Keratinocyte (primary cell): ENCODE measurements around the gene SQSTM1. TPM values are rescaled to one million over a fixed set of nuclear protein-coding genes. Genes with fewer than 3 reads are reported as not detected.

Experiments used
- DNase-seq: peaks from one replicate; pipeline ENCODE4 v3.0.0-alpha.2; 2011; ENCODE audit warnings: low read depth, missing footprints, low spot score
- FAIRE-seq: peaks from 2 replicates; lab custom pipeline; 2011; peaks lifted over from hg19 to GRCh38; lab: Jason Lieb, UNC
- H2AFZ ChIP-seq: 2 replicates; pipeline ENCODE4 v1.6.0; 2012; ENCODE audit warnings: low read length, control low read depth, inconsistent platforms; ENCODE audit not compliant: control insufficient read depth
- H3K27ac ChIP-seq: 2 replicates; pipeline ENCODE4 v1.5.1; 2011; ENCODE audit warnings: low read length; ENCODE audit not compliant: control insufficient read depth, insufficient read depth
- H3K27me3 ChIP-seq: 3 replicates; pipeline ENCODE4 v1.6.0; 2011; ENCODE audit warnings: low read length; ENCODE audit not compliant: control insufficient read depth, insufficient read depth; ENCODE audit errors: extremely low read depth
- H3K36me3 ChIP-seq, 2 experiments: 2 replicates in 1 of 2; 3 replicates in 1 of 2; pipeline ENCODE4 v1.5.1; 2011; ENCODE audit warnings: low read length in 2 of 2, mild to moderate bottlenecking in 1 of 2; ENCODE audit not compliant: control insufficient read depth in 2 of 2, insufficient read depth in 2 of 2; ENCODE audit errors: extremely low read depth in 1 of 2
- H3K4me1 ChIP-seq: 3 replicates; pipeline ENCODE4 v1.5.1; 2011; ENCODE audit warnings: low read length; ENCODE audit not compliant: control insufficient read depth, insufficient read depth; ENCODE audit errors: extremely low read depth
- H3K4me2 ChIP-seq: 3 replicates; pipeline ENCODE4 v1.6.0; 2011; ENCODE audit warnings: low read depth, low read length; ENCODE audit not compliant: control insufficient read depth, insufficient read depth; ENCODE audit errors: extremely low read depth
- H3K4me3 ChIP-seq, 3 experiments: fragments of 200-600 bp in 1 of 3; sonication (generic) in 1 of 3; 2 replicates in 2 of 3; 3 replicates in 1 of 3; pipeline ENCODE4 v1.5.1; 2011 to 2016; ENCODE audit warnings: low read length in 3 of 3, mild to moderate bottlenecking in 3 of 3, control low read depth in 2 of 3, inconsistent platforms in 1 of 3, low read depth in 1 of 3, mixed read lengths in 1 of 3, mixed run types in 1 of 3, moderate library complexity in 1 of 3; ENCODE audit not compliant: control insufficient read depth in 2 of 3, insufficient read depth in 2 of 3; ENCODE audit errors: extremely low read depth in 1 of 3
- H3K79me2 ChIP-seq: 2 replicates; pipeline ENCODE4 v1.6.0; 2012; ENCODE audit warnings: low read length; ENCODE audit not compliant: control insufficient read depth, insufficient read depth
- H3K9ac ChIP-seq: 3 replicates; pipeline ENCODE4 v1.6.0; 2011; ENCODE audit warnings: low read length; ENCODE audit not compliant: control insufficient read depth, insufficient read depth; ENCODE audit errors: extremely low read depth
- H3K9me1 ChIP-seq: 3 replicates; pipeline ENCODE4 v1.6.0; 2011; ENCODE audit warnings: low read length; ENCODE audit not compliant: control insufficient read depth, insufficient read depth; ENCODE audit errors: extremely low read depth
- H3K9me3 ChIP-seq: 2 replicates; pipeline ENCODE4 v1.5.1; 2012; ENCODE audit warnings: low read depth, low read length; ENCODE audit not compliant: control insufficient read depth
- H4K20me1 ChIP-seq: 3 replicates; pipeline ENCODE4 v1.6.0; 2011; ENCODE audit warnings: low read length; ENCODE audit not compliant: control insufficient read depth, insufficient read depth; ENCODE audit errors: extremely low read depth
- CTCF ChIP-seq, 3 experiments: IDR thresholded peaks in 1 of 3; conservative IDR thresholded peaks in 1 of 3; optimal IDR thresholded peaks in 1 of 3; 2 replicates in 2 of 3; 3 replicates in 1 of 3; pipeline versions ENCODE3 to v1.5.1; 2011; ENCODE audit warnings: low read length in 3 of 3, mild to moderate bottlenecking in 3 of 3, moderate library complexity in 2 of 3, control low read depth in 1 of 3, inconsistent platforms in 1 of 3; ENCODE audit not compliant: insufficient read depth in 2 of 3; ENCODE audit errors: extremely low read depth in 1 of 3
- EZH2 ChIP-seq: IDR thresholded peaks from one replicate; pipeline ENCODE4 v1.6.1; 2012; ENCODE audit warnings: inconsistent platforms, mild to moderate bottlenecking, low read length, moderate library complexity
- dilution Hi-C: fragments of 300-500 bp; cut with MboI; formaldehyde crosslinking; loops from one replicate; pipeline ENCODE4 v1.7.0; 2020; ENCODE audit warnings: low sequenced_read_pairs; ENCODE audit not compliant: extremely low pct_ligation_motif_present
- polyA plus RNA-seq, 5 experiments: library from polyadenylated mRNA; depleted of rRNA in 3 of 5; stranded (reverse) in 3 of 5; stranded (forward) in 1 of 5; unstranded in 1 of 5; fragments of >200 nt; gene quantifications; 1 replicate in 1 of 5; 2 replicates in 3 of 5; 3 replicates in 1 of 5; pipeline versions ENCODE4 v1.2.1 to v1.2.3, GENCODE V29; 2011 to 2012; ENCODE audit warnings: missing spikeins in 2 of 5, low read depth in 1 of 5, low replicate concordance in 1 of 5

SQSTM1 gene
- polyA plus RNA-seq, 1 donor (not counting 4 experiments of a cell fraction or from before 2014, with no cell fraction given) = 75.7 TPM

GRCh38 chr5:179774442-179774841 is 46.3 kb upstream of the SQSTM1 start:
- no peak overlapping the region for H3K4me2 ChIP-seq
- H3K9me1 ChIP-seq = no peaks in the 10 kb centered on the region
- no peaks in the 10 kb centered on the region for H3K4me1 ChIP-seq
- dilution Hi-C loops = no loop called here
- DNase-seq (no peak), FAIRE-seq (no peak)
- H3K9ac ChIP-seq = no peak overlapping the region
- no peak overlapping the region for H3K27ac ChIP-seq
- no peaks in the 10 kb centered on the region for H3K27me3 ChIP-seq
- H3K36me3 ChIP-seq = peaks cover 29 to 40% of the 10 kb centered on the region in 2 experiments
- H4K20me1 ChIP-seq = peaks cover 2% of the 10 kb centered on the region
- H3K4me3 ChIP-seq = no peak overlapping the region
- no peak overlapping the region for H2AFZ ChIP-seq
- H3K79me2 ChIP-seq = no peaks in the 10 kb centered on the region
- TF ChIP-seq EZH2 (no peak), CTCF (optimal IDR thresholded peaks at IDR 0.05 in 1 of 3, IDR thresholded peaks at IDR 0.05 in 1 of 3, conservative IDR thresholded peaks at IDR 0.05 in 1 of 3; ENCODE audit: extremely low read depth in 1 of 3, insufficient read depth in 2 of 3, low read length in 3 of 3) (no peak)
- H3K9me3 ChIP-seq = no peaks in the 10 kb centered on the region

GRCh38 chr5:179776411-179776938 is 44.2 kb upstream of the SQSTM1 start:
- no peak overlapping the region for H3K4me2 ChIP-seq
- dilution Hi-C loops = no loop called here
- peaks cover 2% of the 10 kb centered on the region for H4K20me1 ChIP-seq
- peaks cover 23 to 41% of the 10 kb centered on the region in 2 experiments for H3K36me3 ChIP-seq
- H3K9ac ChIP-seq = no peak overlapping the region
- no peak for FAIRE-seq
- no peaks in the 10 kb centered on the region for H3K27me3 ChIP-seq
- H3K4me3 ChIP-seq = no peak overlapping the region
- no peak for DNase-seq
- no peaks in the 10 kb centered on the region for H3K79me2 ChIP-seq
- no peak overlapping the region for H3K27ac ChIP-seq
- H3K4me1 ChIP-seq = no peaks in the 10 kb centered on the region
- no peak for TF ChIP-seq EZH2
- no peak for TF ChIP-seq CTCF (optimal IDR thresholded peaks at IDR 0.05 in 1 of 3, IDR thresholded peaks at IDR 0.05 in 1 of 3, conservative IDR thresholded peaks at IDR 0.05 in 1 of 3; ENCODE audit: extremely low read depth in 1 of 3, insufficient read depth in 2 of 3, low read length in 3 of 3)
- H2AFZ ChIP-seq = no peak overlapping the region
- H3K9me1 ChIP-seq = no peaks in the 10 kb centered on the region
- H3K9me3 ChIP-seq = no peaks in the 10 kb centered on the region
